Kidney glomerular epithelial cell (primary cell): ENCODE measurements around the gene KBTBD8.

ENCODE experiments used
- DNase-seq: peaks from one replicate; lab custom pipeline; 2025; lab: John Stamatoyannopoulos, UW

The KBTBD8 gene

GRCh38 chr3:67034371-67034770 lies 36.3 kb downstream of the KBTBD8 start:
- DNase-seq, result no peak

DNA sequence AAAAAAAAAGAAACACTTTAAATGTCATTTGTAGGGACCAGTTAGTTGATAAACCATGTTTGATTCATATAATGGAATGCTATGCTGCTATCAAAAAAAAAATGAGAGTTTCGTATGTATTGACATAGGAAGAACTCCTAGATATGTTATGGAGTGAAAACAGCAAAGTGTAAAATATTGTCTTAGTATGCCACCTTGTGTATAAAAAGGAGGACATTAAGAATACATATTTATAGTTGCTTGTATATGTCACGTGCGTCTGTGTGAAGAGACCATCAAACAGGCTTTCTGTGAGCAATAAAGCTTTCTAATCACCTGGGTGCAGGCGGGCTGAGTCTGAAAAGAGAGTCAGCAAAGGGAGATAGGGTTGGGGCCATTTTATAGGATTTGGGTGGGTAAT lies 39.5 kb downstream of the KBTBD8 start:
- DNase-seq, result no peak

DNA sequence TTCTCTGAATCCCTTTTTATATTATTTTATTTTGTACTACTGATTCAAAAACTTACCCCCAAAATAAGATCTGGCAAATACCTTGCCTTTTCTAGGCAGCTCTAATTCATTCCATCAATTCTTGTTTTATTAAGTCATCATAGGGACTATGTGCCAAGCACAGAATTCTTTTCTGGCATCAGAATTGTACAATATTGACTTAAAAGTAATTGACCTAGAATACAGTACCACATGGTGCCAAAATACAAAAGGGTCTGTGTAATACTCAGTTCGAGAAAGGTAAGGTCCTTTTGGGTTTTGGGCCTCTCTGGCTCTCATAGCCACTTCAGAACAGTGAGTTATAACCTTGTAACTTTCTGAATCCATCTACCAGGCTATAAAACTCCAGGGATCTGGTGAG lies 46.2 kb downstream of the KBTBD8 start:
- no peak for DNase-seq

GRCh38 chr3:67044955-67045354 lies 46.8 kb downstream of the KBTBD8 start:
- DNase-seq, result peak; percentile 2

DNA sequence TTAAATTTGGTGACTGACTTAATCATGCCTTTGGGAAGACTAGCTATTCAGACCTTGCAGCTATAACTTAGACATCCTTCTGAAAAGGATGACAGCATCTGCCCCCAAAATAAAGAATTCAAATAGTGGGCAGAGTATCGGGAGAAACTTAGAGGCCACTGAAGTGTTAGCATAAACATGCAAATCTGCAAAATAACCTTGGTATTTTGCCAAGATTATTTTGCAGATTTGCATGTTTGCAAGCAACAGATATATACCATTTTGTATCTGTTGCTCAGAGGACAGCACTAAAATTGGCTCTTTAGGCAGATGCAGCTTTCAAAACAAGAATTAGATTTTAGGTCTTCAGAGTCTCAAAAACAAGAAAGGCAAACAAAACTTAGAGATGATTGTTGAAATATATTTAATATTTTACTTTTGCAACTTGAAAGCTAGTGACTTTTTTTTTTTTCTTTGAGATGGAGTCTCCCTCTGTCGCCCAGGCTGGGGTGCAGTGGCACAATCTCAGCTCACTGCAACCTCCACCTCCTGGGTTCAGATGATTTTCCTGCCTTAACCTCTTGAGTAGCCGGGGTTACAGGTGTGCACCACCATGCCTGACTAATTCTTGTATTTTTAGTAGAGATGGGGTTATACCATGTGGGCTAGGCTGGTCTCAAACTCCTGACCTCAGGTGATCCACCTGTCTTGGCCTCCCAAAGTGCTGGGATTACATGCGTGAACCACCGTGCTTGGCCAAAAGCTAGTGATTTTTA lies 47.8 kb downstream of the KBTBD8 start:
- DNase-seq, result no peak

GRCh38 chr3:67047051-67047450 lies 48.9 kb downstream of the KBTBD8 start:
- DNase-seq, result no peak

- DNase-seq, result no peak
Measured at GRCh38 chr3:67048067-67048714, 50.1 kb downstream of the KBTBD8 start.

- DNase-seq, result no peak
Measured at GRCh38 chr3:67048715-67049074, 50.6 kb downstream of the KBTBD8 start.

GRCh38 chr3:67059443-67059842 lies 61.3 kb downstream of the KBTBD8 start:
- no peak for DNase-seq
